Esophagus (tissue), 2 donors: ENCODE data around the gene ARHGAP24. TPM values are rescaled to one million over a fixed set of nuclear protein-coding genes. Genes with fewer than 3 reads are reported as not detected.
A peak's percentile ranks its signal among the peaks of the same experiment; 100 is the strongest.

Experiments
- H3K27ac ChIP-seq, 2 donors: one replicate each; pipeline ENCODE4 v1.5.1; 2013; ENCODE audit warnings: low read depth in 2 of 2, mild to moderate bottlenecking in 2 of 2, inconsistent platforms in 1 of 2, low read length in 1 of 2, moderate library complexity in 1 of 2
- H3K27me3 ChIP-seq, 2 donors: one replicate each; pipeline ENCODE4 v1.6.1; 2013; ENCODE audit warnings: low read length in 2 of 2, control low read depth in 1 of 2, mild to moderate bottlenecking in 1 of 2; ENCODE audit not compliant: insufficient read depth in 2 of 2, control insufficient read depth in 1 of 2
- H3K36me3 ChIP-seq, 2 donors: one replicate each; pipeline ENCODE4 v1.6.1; 2013; ENCODE audit warnings: low read length in 1 of 2; ENCODE audit not compliant: control insufficient read depth in 2 of 2, insufficient read depth in 2 of 2
- H3K4me1 ChIP-seq, 2 donors: one replicate each; pipeline ENCODE4 v1.6.1; 2013; ENCODE audit warnings: low read length in 1 of 2; ENCODE audit not compliant: control insufficient read depth in 2 of 2, insufficient read depth in 2 of 2
- H3K4me3 ChIP-seq, 2 donors: one replicate each; pipeline ENCODE4 v1.5.1; 2013; ENCODE audit warnings: low read length in 2 of 2, mild to moderate bottlenecking in 2 of 2, low read depth in 1 of 2, moderate library complexity in 1 of 2
- H3K9me3 ChIP-seq, 2 donors: one replicate each; pipeline ENCODE4 v1.6.1; 2013; ENCODE audit warnings: mild to moderate bottlenecking in 2 of 2, low read depth in 1 of 2, low read length in 1 of 2, moderate library complexity in 1 of 2; ENCODE audit not compliant: control insufficient read depth in 2 of 2, insufficient read depth in 1 of 2
- WGBS, 2 donors: extraction: QIAGEN DNeasy Blood & Tissue Kit; methylation state at CpG; one replicate each; pipeline ENCODE4 v1.1.7; 2013; 5-methylcytosine and 5-hydroxymethylcytosine counted together
- polyA plus RNA-seq, 2 donors: library from polyadenylated mRNA; stranded (reverse); fragments of 200-250 nt; gene quantifications; one replicate each; pipeline ENCODE4 v1.2.3, GENCODE V29; 2013
- donor health status: healthy with polysubstance abuse.
- donor health status: Bipolar disorder and iron deficiency.

Gene ARHGAP24
- polyA plus RNA-seq, 2 donors = 2.0 to 2.8 TPM

- Histone ChIP-seq H3K4me1 (no peaks in the 10 kb centered on the region), H3K27me3 (no peaks in the 10 kb centered on the region), H3K36me3 (no peaks in the 10 kb centered on the region), H3K4me3 (no peak overlapping the region), H3K9me3 (no peaks in the 10 kb centered on the region), H3K27ac (peak overlapping the region in 1 of 2 donors; percentile 16)
- 41 to 51% methylated on average over 2 of the region's 2 CpGs for WGBS, 2 donors
These were observed 94.9 kb downstream of the ARHGAP24 start for GRCh38 chr4:85569730-85570299.

DNA sequence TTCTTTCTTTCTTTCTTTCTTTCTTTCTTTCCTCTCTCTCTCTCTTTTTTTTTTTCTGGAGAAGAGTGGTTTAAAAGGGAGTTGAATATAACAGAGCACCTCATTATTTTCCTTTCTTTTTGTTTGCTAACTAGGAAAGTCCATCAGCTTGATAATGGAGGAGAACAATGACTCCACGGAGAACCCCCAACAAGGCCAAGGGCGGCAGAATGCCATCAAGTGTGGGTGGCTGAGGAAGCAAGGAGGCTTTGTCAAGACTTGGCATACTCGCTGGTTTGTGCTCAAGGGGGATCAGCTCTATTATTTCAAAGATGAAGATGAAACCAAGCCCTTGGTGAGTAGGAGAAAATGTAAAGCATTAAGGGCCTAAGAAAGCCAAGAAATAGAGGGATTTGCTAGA, 95.4 kb downstream of the ARHGAP24 start:
- Histone ChIP-seq H3K9me3 (no peaks in the 10 kb centered on the region), H3K27ac (no peak overlapping the region), H3K4me3 (no peak overlapping the region), H3K27me3 (no peaks in the 10 kb centered on the region), H3K4me1 (no peaks in the 10 kb centered on the region), H3K36me3 (no peaks in the 10 kb centered on the region)
- WGBS, 2 donors = 67 to 74% methylated on average over 3 of the region's 3 CpGs

DNA sequence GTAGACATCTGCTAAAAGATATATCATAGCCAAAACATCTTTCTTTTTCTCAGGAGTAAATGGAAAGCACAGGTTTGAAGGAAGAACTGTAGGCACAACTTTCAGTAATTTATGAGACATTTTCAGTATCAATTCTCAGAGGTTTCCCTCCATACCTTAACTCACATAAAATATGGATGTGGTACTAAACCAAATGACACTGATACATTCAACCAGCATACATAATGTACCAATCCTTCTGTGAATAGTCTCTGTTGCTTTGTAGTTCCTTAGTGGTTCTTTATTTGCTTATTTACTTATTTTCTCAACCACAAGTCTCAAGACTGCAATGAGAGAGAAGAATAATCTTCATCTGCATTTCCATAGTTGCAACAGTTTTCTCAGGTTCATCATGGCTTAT, 96.1 kb downstream of the ARHGAP24 start:
- no peak overlapping the region for H3K27ac ChIP-seq

DNA sequence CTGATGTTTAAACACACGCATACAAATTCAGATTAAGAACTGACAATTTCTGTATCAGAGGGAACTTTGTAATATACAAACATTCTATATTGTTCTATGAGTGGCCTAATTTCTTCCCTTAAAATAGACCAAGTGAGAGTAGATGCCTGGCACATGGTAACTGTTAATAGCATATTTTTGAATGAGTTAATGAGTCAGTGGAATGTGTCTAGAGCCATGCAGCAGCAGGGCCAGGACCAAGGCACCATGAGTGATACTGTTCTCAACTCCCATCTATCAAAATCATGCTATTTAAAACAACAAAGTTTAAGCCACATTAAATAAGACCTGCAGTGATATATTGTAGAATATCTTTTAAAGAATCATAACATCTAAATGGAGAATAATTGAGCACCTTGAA, 98.3 kb downstream of the ARHGAP24 start:
- WGBS, 2 donors = 89 to 98% methylated on average over 1 of the region's 1 CpG
- Histone ChIP-seq H3K4me1 (no peaks in the 10 kb centered on the region), H3K9me3 (no peaks in the 10 kb centered on the region)

More for the DNA sequence above, 96.1 kb downstream of the ARHGAP24 start:
- no peaks in the 10 kb centered on the region for H3K36me3 ChIP-seq
- H3K9me3 ChIP-seq = no peaks in the 10 kb centered on the region
- H3K4me3 ChIP-seq = no peak overlapping the region
- H3K27me3 ChIP-seq = no peaks in the 10 kb centered on the region
- no peaks in the 10 kb centered on the region for H3K4me1 ChIP-seq

GRCh38 chr4:85577307-85577706, 102.4 kb downstream of the ARHGAP24 start:
- no peak overlapping the region for H3K27ac ChIP-seq
- 72 to 73% methylated on average over 4 of the region's 4 CpGs for WGBS, 2 donors
- no peaks in the 10 kb centered on the region for H3K36me3 ChIP-seq
- H3K4me1 ChIP-seq = no peaks in the 10 kb centered on the region
- no peaks in the 10 kb centered on the region for H3K9me3 ChIP-seq
- no peak overlapping the region for H3K4me3 ChIP-seq
- H3K27me3 ChIP-seq = no peaks in the 10 kb centered on the region

More for the DNA sequence above, 98.3 kb downstream of the ARHGAP24 start:
- H3K27ac ChIP-seq = no peak overlapping the region
- no peak overlapping the region for H3K4me3 ChIP-seq
- no peaks in the 10 kb centered on the region for H3K36me3 ChIP-seq
- no peaks in the 10 kb centered on the region for H3K27me3 ChIP-seq

DNA sequence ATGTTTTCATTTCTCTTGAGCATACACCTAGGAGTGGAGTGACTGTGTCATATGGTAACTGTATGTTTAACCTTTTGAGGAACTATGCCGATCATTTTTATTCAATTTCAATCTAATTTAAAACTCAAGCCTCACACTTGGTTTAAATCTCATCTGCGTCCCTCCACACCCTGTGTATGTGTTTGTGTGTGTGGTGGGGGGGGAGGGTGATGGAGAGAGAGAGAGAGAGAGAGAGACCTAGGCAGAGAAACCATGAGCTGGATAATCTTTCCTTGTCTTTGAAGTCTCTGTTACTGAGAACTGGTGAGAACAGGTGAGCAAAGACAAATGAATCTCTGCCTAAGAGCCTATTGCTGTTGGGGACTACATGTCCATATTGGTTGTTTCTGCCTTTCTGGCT, 105.0 kb downstream of the ARHGAP24 start:
- Histone ChIP-seq H3K4me1 (no peaks in the 10 kb centered on the region), H3K4me3 (no peak overlapping the region), H3K9me3 (no peaks in the 10 kb centered on the region), H3K27me3 (no peaks in the 10 kb centered on the region), H3K27ac (no peak overlapping the region), H3K36me3 (no peaks in the 10 kb centered on the region)
- 87 to 95% methylated on average over 2 of the region's 2 CpGs for WGBS, 2 donors

DNA sequence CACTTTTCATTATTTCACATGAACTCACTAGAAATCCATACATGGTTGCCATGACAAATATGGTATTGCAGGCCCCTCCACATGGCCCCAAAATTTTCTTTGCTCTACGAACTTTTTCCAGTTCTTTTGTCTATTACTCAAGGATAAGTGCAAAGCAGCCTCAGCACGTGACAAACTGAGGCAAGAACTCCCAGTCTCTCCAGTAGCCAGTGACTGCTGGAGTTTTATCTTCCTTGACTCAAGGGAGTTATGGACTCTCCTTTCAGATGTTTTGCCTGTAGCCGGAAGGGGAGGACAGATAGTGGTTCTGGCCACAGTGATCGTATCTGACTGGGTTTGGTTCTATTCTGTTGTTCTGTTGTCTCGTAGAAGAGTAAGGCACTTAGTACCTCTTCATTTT, 105.5 kb downstream of the ARHGAP24 start:
- no peaks in the 10 kb centered on the region for H3K9me3 ChIP-seq
- H3K4me1 ChIP-seq = no peaks in the 10 kb centered on the region
- 91 to 93% methylated on average over 5 of the region's 5 CpGs for WGBS, 2 donors
- no peak overlapping the region for H3K4me3 ChIP-seq
- no peaks in the 10 kb centered on the region for H3K27me3 ChIP-seq
- no peaks in the 10 kb centered on the region for H3K36me3 ChIP-seq
- H3K27ac ChIP-seq = no peak overlapping the region

DNA sequence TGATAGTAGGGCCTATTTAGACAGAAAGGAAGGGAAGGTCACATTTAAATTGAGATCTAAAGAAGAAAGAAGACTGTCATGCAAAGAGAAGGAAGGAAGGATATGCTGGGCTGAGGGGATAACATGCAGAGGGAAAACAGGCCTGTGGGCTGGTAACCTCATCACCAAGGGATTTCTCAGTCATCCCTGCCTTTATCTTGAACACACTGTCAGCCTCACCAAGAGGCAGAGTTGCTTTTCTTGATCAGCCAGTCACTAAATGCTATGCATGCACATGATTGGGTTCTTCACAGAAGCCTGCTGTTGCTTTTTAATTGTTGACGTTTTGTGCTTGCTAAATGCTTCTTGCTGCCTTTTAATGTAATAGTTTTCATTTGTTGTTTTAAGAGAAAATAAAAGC, 113.0 kb downstream of the ARHGAP24 start:
- no peak overlapping the region for H3K4me3 ChIP-seq
- 67 to 68% methylated on average over 1 of the region's 1 CpG for WGBS, 2 donors
- H3K4me1 ChIP-seq = no peaks in the 10 kb centered on the region
- H3K27ac ChIP-seq = no peak overlapping the region
- no peaks in the 10 kb centered on the region for H3K27me3 ChIP-seq
- no peaks in the 10 kb centered on the region for H3K36me3 ChIP-seq
- H3K9me3 ChIP-seq = no peaks in the 10 kb centered on the region

GRCh38 chr4:85591406-85592098, 116.6 kb downstream of the ARHGAP24 start:
- Histone ChIP-seq H3K9me3 (no peaks in the 10 kb centered on the region), H3K36me3 (no peaks in the 10 kb centered on the region), H3K27ac (no peak overlapping the region), H3K4me3 (no peak overlapping the region), H3K4me1 (no peaks in the 10 kb centered on the region), H3K27me3 (no peaks in the 10 kb centered on the region)
- 71 to 74% methylated on average over 3 of the region's 3 CpGs for WGBS, 2 donors
